Activated B cell treated with CpG ODN at 0.5 μM for 24 hours (primary cell): Measurements from ENCODE around the gene STAC2. TPM values are rescaled to one million over a fixed set of nuclear protein-coding genes. Genes with fewer than 3 reads are reported as not detected.

ENCODE experiments used
- ATAC-seq: fragments of 200-7000 bp; cut with Tn5 transposase; one replicate; pipeline ENCODE4 v1.10.0; 2021; ENCODE audit warnings: low read depth, mild to moderate bottlenecking, moderate library complexity
- CTCF ChIA-PET: fragments of 350-600 bp; sonication (Branson Sonifier 250); formaldehyde crosslinking; loops from one replicate; lab custom pipeline; 2021; ENCODE audit warnings: antibody characterized with exemption; lab: Charles Lee
- POLR2A ChIA-PET: fragments of 350-600 bp; sonication (Branson Sonifier 250); formaldehyde crosslinking; loops from one replicate; lab custom pipeline; 2021; ENCODE audit warnings: antibody characterized with exemption; lab: Charles Lee
- DNase-seq: peaks from one replicate; pipeline ENCODE4 v3.0.0; 2022
- H3K27ac Mint-ChIP-seq: one replicate; pipeline ENCODE4 v1.8.0; 2020; ENCODE audit warnings: mixed read lengths
- H3K27me3 Mint-ChIP-seq: one replicate; pipeline ENCODE4 v1.8.0; 2021; ENCODE audit warnings: mixed read lengths
- H3K36me3 Mint-ChIP-seq: one replicate; pipeline ENCODE4 v1.8.0; 2021; ENCODE audit warnings: low read depth, mixed read lengths
- H3K4me1 Mint-ChIP-seq: one replicate; pipeline ENCODE4 v1.8.0; 2021; ENCODE audit warnings: mixed read lengths
- H3K4me3 Mint-ChIP-seq: one replicate; pipeline ENCODE4 v1.8.0; 2020; ENCODE audit warnings: mild to moderate bottlenecking, mixed read lengths
- H3K9me3 Mint-ChIP-seq: one replicate; pipeline ENCODE4 v1.8.0; 2020; ENCODE audit warnings: mixed read lengths
- CTCF ChIP-seq: fragments of 200-600 bp; IDR thresholded peaks from one replicate; pipeline ENCODE4 v1.8.0; 2022; ENCODE audit warnings: antibody characterized with exemption, mild to moderate bottlenecking
- intact Hi-C: fragments of 100-400 bp; cut with micrococcal nuclease; formaldehyde crosslinking; loops from one replicate; pipeline ENCODE4 v1.15.1; 2024
- total RNA-seq: library from RNA; stranded (reverse); gene quantifications from 2 replicates; pipeline ENCODE4 v1.2.3, GENCODE V29; 2022

Gene STAC2
- total RNA-seq, 1 donor from 2014 or later: not detected

GRCh38 chr17:39208893-39209292, 16.9 kb downstream of the STAC2 start:
- ChIA-PET POLR2A (interaction anchor here (0.6 to 3.7 kb wide), 7 partner anchors 9 to 252 kb away, joined by 3 to 57 read pairs (median 5); partner anchors contain the start of genes FBXL20 and RPL19), CTCF (interaction anchor here (0.9 to 7.4 kb wide), 3 partner anchors 28 to 44 kb away, joined by 3 to 177 read pairs (median 151); no protein-coding TSS in a partner anchor)
- Mint-ChIP-seq H3K9me3 (no peaks in the 10 kb centered on the region), H3K4me1 (peaks cover 39% of the 10 kb centered on the region), H3K4me3 (peak overlapping the region; percentile 61), H3K27me3 (peaks cover 10% of the 10 kb centered on the region), H3K36me3 (peaks cover 17% of the 10 kb centered on the region), H3K27ac (peak overlapping the region; percentile 50)
- no peak for TF ChIP-seq CTCF
- DNase-seq (peak; percentile 53), ATAC-seq (peak; percentile 74)
- intact Hi-C loops: loop anchor here (1.0 to 10.0 kb wide), 3 partner anchors 9 to 416 kb away; partner anchors contain the start of genes PPP1R1B, RPL19 and STAC2

GRCh38 chr17:39208136-39208535, 17.6 kb downstream of the STAC2 start:
- CTCF ChIA-PET: interaction anchor here (0.9 to 7.4 kb wide), 4 partner anchors 28 to 414 kb away, joined by 3 to 177 read pairs (median 78); no protein-coding TSS in a partner anchor
- H3K4me1 Mint-ChIP-seq: peaks cover 45% of the 10 kb centered on the region
- H3K4me3 Mint-ChIP-seq: no peak overlapping the region

GRCh38 chr17:39205112-39205526, 20.6 kb downstream of the STAC2 start:
- no peak for TF ChIP-seq CTCF
- DNase-seq (no peak), ATAC-seq (no peak)
- Mint-ChIP-seq H3K4me3 (no peak overlapping the region), H3K27me3 (peaks cover under 1% of the 10 kb centered on the region), H3K27ac (no peak overlapping the region), H3K36me3 (peaks cover 51% of the 10 kb centered on the region), H3K4me1 (peaks cover 63% of the 10 kb centered on the region), H3K9me3 (no peaks in the 10 kb centered on the region)
- intact Hi-C loops: loop anchor here (10.0 kb wide), 1 partner anchor 420 kb away; the partner anchor contains the start of gene PPP1R1B
- ChIA-PET POLR2A (interaction anchor here (0.6 to 4.1 kb wide), 4 partner anchors 13 to 259 kb away, joined by 3 to 59 read pairs (median 5); partner anchors contain the start of gene CDK12), CTCF (interaction anchor here (7.0 to 7.4 kb wide), 2 partner anchors 31 to 41 kb away, joined by 151 to 177 read pairs; no protein-coding TSS in a partner anchor)

More at GRCh38 chr17:39208136-39208535, 17.6 kb downstream of the STAC2 start:
- no peaks in the 10 kb centered on the region for H3K9me3 Mint-ChIP-seq
- DNase-seq (no peak), ATAC-seq (peak; percentile 15)
- no peak overlapping the region for H3K27ac Mint-ChIP-seq
- POLR2A ChIA-PET: interaction anchor here (0.7 to 3.7 kb wide), 5 partner anchors 8 to 784 kb away, joined by 3 to 57 read pairs (median 4); partner anchors contain the start of gene RPL19
- peaks cover 24% of the 10 kb centered on the region for H3K36me3 Mint-ChIP-seq
- H3K27me3 Mint-ChIP-seq: peaks cover 8% of the 10 kb centered on the region
- no peak for TF ChIP-seq CTCF
- intact Hi-C loops: loop anchor here (2.0 to 10.0 kb wide), 2 partner anchors 17 to 417 kb away; partner anchors contain the start of genes PPP1R1B and STAC2

DNA sequence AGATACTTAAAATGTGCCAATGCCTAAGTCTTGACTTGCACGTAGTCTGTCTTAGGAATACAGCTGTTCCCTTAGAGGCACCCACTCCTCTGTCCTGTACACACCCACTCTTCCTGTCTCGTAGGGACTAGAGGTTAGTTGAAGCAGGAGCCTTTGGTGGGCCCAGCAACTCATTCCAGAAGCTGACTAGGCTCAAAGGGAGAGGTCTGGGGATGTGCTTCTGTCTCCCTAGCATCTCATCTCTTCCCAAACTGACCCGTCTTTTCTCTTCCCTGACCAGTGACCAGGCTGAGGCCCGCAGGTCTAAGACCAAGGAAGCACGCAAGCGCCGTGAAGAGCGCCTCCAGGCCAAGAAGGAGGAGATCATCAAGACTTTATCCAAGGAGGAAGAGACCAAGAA, 21.5 kb downstream of the STAC2 start:
- intact Hi-C loops: loop anchor here (10.0 kb wide), 1 partner anchor 421 kb away; the partner anchor contains the start of gene PPP1R1B
- ChIA-PET CTCF (interaction anchor here (7.0 to 7.4 kb wide), 2 partner anchors 32 to 42 kb away, joined by 151 to 177 read pairs; no protein-coding TSS in a partner anchor), POLR2A (interaction anchor here (0.6 to 4.1 kb wide), 2 partner anchors 41 to 397 kb away, joined by 10 to 59 read pairs; no protein-coding TSS in a partner anchor)
- peaks cover 65% of the 10 kb centered on the region for H3K4me1 Mint-ChIP-seq
- no peak overlapping the region for H3K27ac Mint-ChIP-seq
- DNase-seq (no peak), ATAC-seq (no peak)
- no peaks in the 10 kb centered on the region for H3K9me3 Mint-ChIP-seq
- H3K27me3 Mint-ChIP-seq: no peaks in the 10 kb centered on the region
- TF ChIP-seq CTCF: no peak
- H3K4me3 Mint-ChIP-seq: no peak overlapping the region
- H3K36me3 Mint-ChIP-seq: peaks cover 56% of the 10 kb centered on the region
